Placental epithelial cell (primary cell): ENCODE data around the gene MEOX2. TPM values are rescaled to one million over a fixed set of nuclear protein-coding genes. Genes with fewer than 3 reads are reported as not detected.

ENCODE experiments used
- total RNA-seq: library from RNA; depleted of rRNA; stranded (reverse); fragments of >200 nt; gene quantifications from 2 replicates; pipeline ENCODE4 v1.2.3, GENCODE V29; 2012

Gene MEOX2
- total RNA-seq = not detected in 2 replicates

GRCh38 chr7:15686295-15686956 is at the start of gene MEOX2:
MEOX2 (minus strand) TSS chr7:15686683; CDS start chr7:15686402, 281 bp downstream.

GRCh38 chr7:15561835-15562234 is 124.6 kb downstream of the MEOX2 start, which contains the start of gene AGMO:
AGMO (minus strand) TSS chr7:15562015.

Other genes with a start within 250 kb of the MEOX2 start
- not detected in 2 replicates for gene AGMO, start 124.7 kb downstream of the MEOX2 start, total RNA-seq